ENCODE data around the gene KDM5B.
A peak's percentile ranks its signal among the peaks of the same experiment; 100 is the strongest.
"Not testable (repeated sequence)": the region's sequence is repeated elsewhere in the genome, so short reads cannot be mapped to it uniquely, and the experiment has no call there.

Gene KDM5B

GRCh38 chr1:202798260-202798659 lies 10.0 kb downstream of the KDM5B start:
- Histone ChIP-seq H3K36me3 (ENCODE audit: control insufficient read depth in 2 of 2, insufficient read depth in 1 of 2, low read length in 2 of 2) (no peaks in the 10 kb centered on the region; a peak in 1 of 3 replicates), H3K4me3 (ENCODE audit: low read depth, low read length) (no peak overlapping the region), H3K9me3 (ENCODE audit: control insufficient read depth, insufficient read depth, low read depth, low read length) (no peaks in the 10 kb centered on the region), H3K27ac (ENCODE audit: extremely low read depth, low read depth, low read length) (no peak overlapping the region), H3K4me1 (ENCODE audit: control insufficient read depth, insufficient read depth, low read length) (peaks cover 10% of the 10 kb centered on the region)
- CTCF ChIA-PET: interaction anchor here (0.9 kb wide), 1 partner anchor 201 kb away, joined by 3 read pairs; no protein-coding TSS in a partner anchor
- POLR2A ChIA-PET: interaction anchor here (1.0 to 1.7 kb wide), 2 partner anchors 10 to 63 kb away, joined by 6 read pairs; partner anchors contain the start of gene KDM5B
- TF ChIP-seq ZNF132 (tag by site-specific recombination; IDR thresholded peaks at IDR 0.05; ENCODE audit: borderline replicate concordance): no peak

GRCh38 chr1:202796670-202797069 lies 11.6 kb downstream of the KDM5B start:
- CTCF ChIA-PET: no interaction called here
- Histone ChIP-seq H3K36me3 (ENCODE audit: control insufficient read depth in 2 of 2, insufficient read depth in 1 of 2, low read length in 2 of 2) (no peaks in the 10 kb centered on the region; a peak in 1 of 3 replicates), H3K27ac (ENCODE audit: extremely low read depth, low read depth, low read length) (no peak overlapping the region), H3K4me3 (ENCODE audit: low read depth, low read length) (no peak overlapping the region), H3K9me3 (ENCODE audit: control insufficient read depth, insufficient read depth, low read depth, low read length) (no peaks in the 10 kb centered on the region), H3K4me1 (ENCODE audit: control insufficient read depth, insufficient read depth, low read length) (peaks cover 5% of the 10 kb centered on the region)
- TF ChIP-seq HOXA7 (CRISPR knock-in tag; IDR thresholded peaks at IDR 0.05; ENCODE audit: borderline replicate concordance) (no peak), ZSCAN23 (tag by site-specific recombination; IDR thresholded peaks at IDR 0.05) (no peak), ZNF155 (tag by site-specific recombination; IDR thresholded peaks at IDR 0.05) (no peak), ZBTB20 (tag by site-specific recombination; IDR thresholded peaks at IDR 0.05) (no peak), ZNF138 (tag by site-specific recombination; IDR thresholded peaks at IDR 0.05; ENCODE audit: borderline replicate concordance) (no peak), ZNF549 (tag by site-specific recombination; IDR thresholded peaks at IDR 0.05) (no peak), ZNF311 (tag by site-specific recombination; IDR thresholded peaks at IDR 0.05; ENCODE audit: borderline replicate concordance) (no peak), ZNF701 (tag by site-specific recombination; IDR thresholded peaks at IDR 0.05) (no peak), ZNF555 (tag by site-specific recombination; conservative IDR thresholded peaks at IDR 0.05) (no peak), ZNF19 (tag by site-specific recombination; IDR thresholded peaks at IDR 0.05; ENCODE audit: low read depth) (no peak), ZNF433 (tag by site-specific recombination; IDR thresholded peaks at IDR 0.05; ENCODE audit: low read depth) (no peak), ZNF140 (tag by site-specific recombination; IDR thresholded peaks at IDR 0.05) (no peak), EGR2 (tag by site-specific recombination; IDR thresholded peaks at IDR 0.05; ENCODE audit: low read depth) (no peak), BCL6B (tag by site-specific recombination; IDR thresholded peaks at IDR 0.05) (no peak), ZNF560 (tag by site-specific recombination; IDR thresholded peaks at IDR 0.05; ENCODE audit: borderline replicate concordance) (no peak)
- POLR2A ChIA-PET: no interaction called here

- H3K4me1 ChIP-seq (ENCODE audit: control insufficient read depth, insufficient read depth, low read length); H3K27ac ChIP-seq (ENCODE audit: extremely low read depth, low read depth, low read length); CTCF ChIA-PET; POLR2A ChIA-PET; H3K36me3 ChIP-seq (ENCODE audit: control insufficient read depth in 2 of 2, insufficient read depth in 1 of 2, low read length in 2 of 2); H3K4me3 ChIP-seq (ENCODE audit: low read depth, low read length); H3K9me3 ChIP-seq (ENCODE audit: control insufficient read depth, insufficient read depth, low read depth, low read length): not testable (repeated sequence)
Observed at GRCh38 chr1:202794931-202795330, 13.3 kb downstream of the KDM5B start.

GRCh38 chr1:202794051-202794740 lies 14.0 kb downstream of the KDM5B start:
- H3K27ac ChIP-seq (ENCODE audit: extremely low read depth, low read depth, low read length): no peak overlapping the region
- ChIA-PET POLR2A (no interaction called here), CTCF (no interaction called here)
- no peaks in the 10 kb centered on the region for H3K9me3 ChIP-seq (ENCODE audit: control insufficient read depth, insufficient read depth, low read depth, low read length)
- TF ChIP-seq SP7 (tag by site-specific recombination; IDR thresholded peaks at IDR 0.05) (peak; percentile 72), PRDM6 (tag by site-specific recombination; IDR thresholded peaks at IDR 0.05) (peak; percentile 13; the same call in 1 of the 2 replicates), ZNF624 (tag by site-specific recombination; IDR thresholded peaks at IDR 0.05) (no peak), WT1 (tag by site-specific recombination; IDR thresholded peaks at IDR 0.05) (peak; percentile 83)
- no peak overlapping the region for H3K4me3 ChIP-seq (ENCODE audit: low read depth, low read length)
- no peaks in the 10 kb centered on the region; a peak in 1 of 3 replicates for H3K36me3 ChIP-seq (ENCODE audit: control insufficient read depth in 2 of 2, insufficient read depth in 1 of 2, low read length in 2 of 2)
- H3K4me1 ChIP-seq (ENCODE audit: control insufficient read depth, insufficient read depth, low read length): peaks cover 5% of the 10 kb centered on the region

Measured in HEK293 (cell line).